Astrocyte of the spinal cord (primary cell): ENCODE results near the gene RAB11FIP4.

Experiments used
- DNase-seq: peaks from one replicate; pipeline ENCODE4 v3.0.0; 2011; ENCODE audit warnings: low read depth, low spot score
- H3K4me3 ChIP-seq: 2 replicates; pipeline ENCODE4 v1.5.1; 2011; ENCODE audit warnings: low read depth, mild to moderate bottlenecking, low read length, moderate library complexity
- in situ Hi-C: cut with HindIII; loops from 2 replicates; pipeline ENCODE4 v1.10.0; 2017; ENCODE audit warnings: low sequenced_read_pairs
- TF ChIP-seq, protein P1 (sequence below): IDR thresholded peaks from 2 replicates; pipeline ENCODE4 v1.5.1; 2012; ENCODE audit warnings: low read depth, mild to moderate bottlenecking, low read length, inconsistent platforms

RAB11FIP4 gene

DNA sequence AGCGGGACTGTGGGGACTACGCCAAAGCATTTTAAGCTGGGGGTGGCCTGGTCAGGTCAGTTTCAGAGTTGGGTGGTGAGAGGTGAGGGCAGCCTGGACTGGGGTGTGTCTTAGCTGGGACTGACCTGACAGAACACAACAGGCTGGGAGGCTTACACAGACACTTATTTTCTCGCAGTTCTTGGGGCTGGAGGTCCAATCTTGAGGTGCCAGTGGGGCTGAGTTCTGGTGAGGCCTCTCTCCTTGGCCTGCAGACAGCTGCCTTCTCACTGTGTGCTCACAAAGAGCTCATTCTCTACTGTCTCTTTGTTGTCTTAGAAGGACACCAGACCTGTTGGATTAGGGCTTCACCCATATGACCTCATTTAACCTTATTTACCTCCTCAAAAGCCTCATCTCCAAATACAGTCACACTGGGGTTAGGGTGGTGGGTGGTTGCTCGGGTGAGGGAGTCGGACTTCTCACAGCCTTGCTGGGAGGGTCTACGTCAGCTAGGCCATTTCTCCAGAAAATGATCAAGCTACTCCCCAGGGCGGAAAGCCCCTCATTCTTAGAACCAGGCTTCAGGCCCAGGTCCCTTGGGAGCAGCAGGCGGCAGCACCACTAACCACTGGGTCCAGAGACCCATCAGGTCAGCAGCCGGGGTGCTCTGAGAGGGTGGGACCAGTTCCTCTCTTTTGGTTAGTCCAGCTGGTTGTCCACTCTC lies 149.3 kb downstream of the RAB11FIP4 start:
- TF ChIP-seq, protein P1, sequence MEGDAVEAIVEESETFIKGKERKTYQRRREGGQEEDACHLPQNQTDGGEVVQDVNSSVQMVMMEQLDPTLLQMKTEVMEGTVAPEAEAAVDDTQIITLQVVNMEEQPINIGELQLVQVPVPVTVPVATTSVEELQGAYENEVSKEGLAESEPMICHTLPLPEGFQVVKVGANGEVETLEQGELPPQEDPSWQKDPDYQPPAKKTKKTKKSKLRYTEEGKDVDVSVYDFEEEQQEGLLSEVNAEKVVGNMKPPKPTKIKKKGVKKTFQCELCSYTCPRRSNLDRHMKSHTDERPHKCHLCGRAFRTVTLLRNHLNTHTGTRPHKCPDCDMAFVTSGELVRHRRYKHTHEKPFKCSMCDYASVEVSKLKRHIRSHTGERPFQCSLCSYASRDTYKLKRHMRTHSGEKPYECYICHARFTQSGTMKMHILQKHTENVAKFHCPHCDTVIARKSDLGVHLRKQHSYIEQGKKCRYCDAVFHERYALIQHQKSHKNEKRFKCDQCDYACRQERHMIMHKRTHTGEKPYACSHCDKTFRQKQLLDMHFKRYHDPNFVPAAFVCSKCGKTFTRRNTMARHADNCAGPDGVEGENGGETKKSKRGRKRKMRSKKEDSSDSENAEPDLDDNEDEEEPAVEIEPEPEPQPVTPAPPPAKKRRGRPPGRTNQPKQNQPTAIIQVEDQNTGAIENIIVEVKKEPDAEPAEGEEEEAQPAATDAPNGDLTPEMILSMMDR = no peak
- DNase-seq = no peak
- in situ Hi-C loops = no loop called here
- no peak overlapping the region for H3K4me3 ChIP-seq

DNA sequence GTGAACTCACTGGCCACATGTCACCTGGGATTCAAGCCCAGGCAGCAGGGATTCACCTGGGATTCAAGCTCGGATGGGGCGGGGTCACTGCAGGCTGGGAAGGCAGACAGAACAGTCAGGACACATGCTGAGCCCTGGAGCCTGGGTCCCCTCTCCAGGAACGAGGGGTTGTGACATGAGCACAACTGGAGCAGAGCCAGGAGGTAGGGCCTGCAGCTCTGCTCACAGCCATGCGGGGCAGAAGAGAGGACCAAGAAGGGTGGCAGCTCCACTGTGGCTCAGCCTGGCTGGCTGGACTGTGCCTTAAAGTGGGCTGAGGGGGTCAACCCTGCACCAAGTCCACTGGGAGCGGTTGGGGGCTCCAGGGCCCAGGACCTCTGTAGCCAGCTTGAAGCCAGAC lies 150.1 kb downstream of the RAB11FIP4 start:
- TF ChIP-seq, protein P1 = no peak
- in situ Hi-C loops = no loop called here
- H3K4me3 ChIP-seq = no peak overlapping the region

DNA sequence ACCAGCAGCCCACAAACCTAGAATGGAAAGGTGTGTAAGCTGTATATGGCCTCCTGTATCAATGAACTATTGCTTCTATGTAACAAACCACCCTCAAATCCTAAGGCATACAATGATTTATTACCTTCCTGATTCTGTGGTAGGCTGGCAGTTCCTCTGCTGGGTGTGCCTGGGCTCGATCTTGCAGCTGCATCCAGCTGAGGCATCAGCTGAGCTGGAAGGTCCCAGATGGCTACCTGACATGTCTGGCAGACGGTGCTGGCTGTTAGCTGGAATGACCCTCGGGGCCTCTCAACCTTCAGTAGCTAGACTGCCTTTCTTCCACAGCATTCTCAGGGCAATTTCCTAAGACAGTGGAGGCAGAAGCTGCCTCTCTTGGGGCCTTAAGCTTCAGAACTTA lies 152.7 kb downstream of the RAB11FIP4 start:
- no peak for DNase-seq
- TF ChIP-seq, protein P1 = no peak
- in situ Hi-C loops = no loop called here
- H3K4me3 ChIP-seq = no peak overlapping the region

More for the DNA sequence above, 150.1 kb downstream of the RAB11FIP4 start:
- no peak for DNase-seq

DNA sequence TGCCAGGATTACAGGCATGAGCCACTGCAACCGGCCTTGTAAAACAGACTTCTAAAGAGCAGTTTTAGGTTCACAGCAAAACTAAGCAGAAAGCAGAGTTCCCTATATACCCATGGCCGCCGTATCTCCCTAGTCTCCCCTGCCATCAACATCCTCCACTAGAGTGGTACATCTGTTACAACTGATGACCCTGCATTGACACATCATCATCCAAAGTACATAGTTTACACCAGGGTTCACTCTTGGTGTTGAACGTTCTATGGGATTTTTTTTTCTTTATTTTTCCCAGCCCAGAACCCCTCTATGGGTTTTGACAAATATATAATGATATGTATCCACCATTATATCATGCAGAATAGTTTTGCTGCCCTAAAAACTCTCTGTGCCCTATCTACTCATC lies 155.2 kb downstream of the RAB11FIP4 start:
- no peak overlapping the region for H3K4me3 ChIP-seq
- in situ Hi-C loops = no loop called here
- TF ChIP-seq, protein P1 = no peak
- no peak for DNase-seq

DNA sequence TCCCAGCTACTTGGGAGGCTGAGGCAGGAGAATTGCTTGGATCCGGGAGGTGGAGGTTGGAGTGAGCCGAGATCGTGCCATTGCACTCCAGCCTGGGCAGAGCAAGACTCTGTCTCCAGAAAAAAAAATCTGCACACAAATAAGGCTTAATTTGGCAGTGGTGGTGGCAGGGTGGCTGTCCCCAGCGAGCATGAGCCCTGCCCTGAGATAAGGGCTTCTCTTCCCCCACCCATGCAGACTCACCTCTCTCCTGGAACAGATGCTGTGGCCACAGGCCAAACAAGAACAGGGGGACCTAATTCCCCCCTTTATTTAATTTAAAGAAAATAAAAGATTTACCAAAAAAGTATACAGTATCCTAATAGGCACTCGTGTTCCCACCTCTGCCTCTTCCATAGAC lies 157.2 kb downstream of the RAB11FIP4 start:
- H3K4me3 ChIP-seq = peak overlapping the region; percentile 79
- in situ Hi-C loops = no loop called here
- TF ChIP-seq, protein P1 = no peak
- DNase-seq = no peak

DNA sequence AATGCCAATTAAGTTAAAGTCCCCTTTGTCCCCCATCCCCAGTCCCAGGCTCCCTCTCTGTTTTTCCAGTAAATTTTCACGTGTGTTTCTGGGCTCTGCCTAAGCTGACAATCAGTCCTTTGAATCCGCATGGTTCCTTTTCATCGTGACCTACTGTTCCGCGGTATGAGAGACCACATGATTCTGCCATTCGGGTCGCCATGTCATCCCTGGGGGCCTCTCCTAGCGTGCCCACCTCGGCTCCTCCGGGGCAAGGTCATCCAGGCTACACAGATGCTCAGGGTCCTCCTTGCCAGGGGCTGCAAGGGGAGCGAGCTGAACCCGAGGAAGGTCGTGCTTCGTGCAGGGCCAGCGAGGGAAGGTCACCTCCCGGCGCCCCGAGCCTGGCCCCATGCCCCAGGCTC lies 157.6 kb downstream of the RAB11FIP4 start:
- in situ Hi-C loops = no loop called here
- H3K4me3 ChIP-seq = peak overlapping the region; percentile 79
- DNase-seq = no peak
- TF ChIP-seq, protein P1 = no peak
